GM15510 (cell line): ENCODE results near the gene TUBB3.

Experiments
- POLR2A ChIP-seq: IDR thresholded peaks from 3 replicates; pipeline ENCODE4 v1.6.1; 2011; ENCODE audit warnings: borderline replicate concordance; ENCODE audit not compliant: insufficient read length; ENCODE audit errors: extremely low read depth

The TUBB3 gene

DNA sequence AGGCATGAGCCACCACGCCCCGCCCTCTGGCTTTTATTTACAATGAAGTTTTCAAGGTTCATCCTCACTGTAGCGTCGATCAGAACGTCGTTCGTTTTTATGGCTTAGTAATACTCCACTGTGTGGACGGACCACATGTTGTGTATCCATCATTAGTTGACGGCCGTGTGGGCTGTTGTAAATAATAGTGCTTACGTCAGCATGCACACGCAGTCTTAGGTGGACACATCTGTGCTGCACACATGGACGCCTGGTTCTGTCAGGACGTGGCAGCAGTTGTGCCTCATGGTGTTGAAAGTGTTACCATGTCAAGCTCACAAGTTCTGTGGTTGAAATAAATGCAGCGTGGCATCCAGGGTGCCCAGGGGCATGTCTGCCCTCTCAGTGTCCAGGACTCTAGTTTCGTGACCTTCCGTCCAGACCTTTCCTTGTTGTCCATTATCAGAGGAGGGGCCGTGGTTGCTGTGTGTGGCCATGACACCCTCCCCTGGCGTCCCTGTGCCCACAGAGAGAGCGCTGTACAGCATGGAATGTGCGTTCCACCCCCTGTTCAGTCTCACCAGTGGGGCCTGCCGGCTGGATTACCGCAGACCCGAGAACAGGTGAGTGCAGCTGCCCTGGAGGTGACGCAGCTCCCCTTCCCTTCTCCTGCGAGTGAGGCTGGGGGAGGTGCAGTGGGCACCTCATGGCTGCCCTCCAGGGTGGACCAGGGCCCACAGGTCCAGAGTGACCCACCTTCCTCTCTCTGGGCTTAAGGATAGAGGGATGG is 27.5 kb upstream of the TUBB3 start:
- no peak for TF ChIP-seq POLR2A

DNA sequence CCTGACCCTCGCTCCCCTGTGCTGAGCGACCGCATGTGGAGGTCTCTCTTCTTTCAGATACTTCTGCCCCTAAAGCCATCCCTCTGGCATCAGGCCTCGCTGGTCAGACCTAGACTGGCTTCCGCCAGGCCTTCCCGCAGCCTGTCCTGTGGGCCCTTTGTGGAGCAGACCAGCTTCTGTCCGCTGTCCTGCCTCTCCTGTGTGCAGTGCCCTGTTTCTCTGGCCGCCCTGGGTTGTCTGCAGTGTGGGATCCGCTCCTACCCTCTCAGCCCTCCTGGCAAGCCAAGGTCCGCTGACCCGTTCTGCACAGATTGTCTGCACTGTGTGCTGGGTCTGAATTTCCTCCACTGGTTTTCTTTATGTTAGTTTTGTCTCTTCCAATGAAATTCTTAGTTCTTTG is 25.9 kb upstream of the TUBB3 start:
- no peak for TF ChIP-seq POLR2A

DNA sequence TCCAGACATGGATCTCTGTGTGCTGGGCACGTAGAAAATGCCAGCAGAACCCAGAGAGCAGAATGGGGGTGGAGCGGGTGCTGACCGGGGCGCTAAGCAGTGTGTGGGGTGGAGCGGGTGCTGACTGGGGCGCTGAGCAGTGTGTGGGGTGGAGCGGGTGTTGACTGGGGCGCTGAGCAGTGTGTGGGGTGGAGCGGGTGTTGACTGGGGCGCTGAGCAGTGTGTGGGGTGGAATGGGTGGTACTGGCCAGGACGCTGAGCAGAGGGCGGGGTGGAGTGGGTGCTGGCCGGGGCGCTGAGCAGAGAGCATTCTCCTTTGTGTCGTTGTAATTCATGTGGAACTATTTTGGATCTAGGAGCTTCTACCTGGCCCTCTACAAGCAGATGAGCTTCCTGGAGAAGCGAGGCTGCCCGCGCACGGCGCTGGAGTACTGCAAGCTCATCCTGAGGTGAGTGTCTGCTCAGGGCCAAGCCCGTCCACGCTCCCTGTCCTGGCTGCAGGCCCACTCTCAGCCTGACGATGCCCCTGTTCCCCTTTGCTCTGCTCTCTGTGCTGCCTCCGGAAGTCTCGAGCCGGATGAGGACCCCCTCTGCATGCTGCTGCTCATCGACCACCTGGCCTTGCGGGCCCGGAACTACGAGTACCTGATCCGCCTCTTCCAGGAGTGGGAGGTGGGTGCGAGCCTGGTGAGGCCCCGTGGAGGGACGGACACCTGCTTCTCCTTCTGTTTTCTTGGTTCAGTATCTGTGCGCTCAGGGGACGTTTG is 24.8 kb upstream of the TUBB3 start:
- no peak for TF ChIP-seq POLR2A

DNA sequence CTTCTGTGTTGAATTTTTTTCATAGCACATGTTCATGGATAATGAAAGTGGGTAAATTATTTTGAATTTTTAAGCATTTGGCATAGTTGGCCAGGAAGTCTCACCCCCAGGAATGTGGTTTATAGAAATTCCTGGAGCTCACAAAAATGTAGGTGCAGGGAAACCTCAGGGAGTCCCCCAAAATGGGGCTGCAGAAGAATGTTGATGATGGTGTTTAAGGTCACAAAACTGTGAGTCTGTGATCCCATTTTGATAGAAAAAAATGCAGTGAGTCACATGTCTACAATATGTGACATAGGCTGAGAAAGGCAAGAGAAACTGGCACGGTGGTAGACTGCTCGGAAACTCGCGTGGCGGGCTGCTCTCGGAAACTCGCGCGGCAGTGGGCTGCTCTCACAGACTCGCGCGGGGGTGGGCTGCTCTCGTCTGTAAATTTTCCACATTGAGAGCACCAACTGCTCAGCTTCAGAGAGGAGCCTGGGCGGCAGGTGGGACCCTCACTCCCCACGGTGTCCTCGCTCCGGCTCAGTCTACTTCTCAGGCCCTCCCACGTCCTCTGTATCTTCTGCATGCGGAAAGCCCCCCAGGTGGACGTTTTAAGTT is 23.2 kb upstream of the TUBB3 start:
- TF ChIP-seq POLR2A = no peak

DNA sequence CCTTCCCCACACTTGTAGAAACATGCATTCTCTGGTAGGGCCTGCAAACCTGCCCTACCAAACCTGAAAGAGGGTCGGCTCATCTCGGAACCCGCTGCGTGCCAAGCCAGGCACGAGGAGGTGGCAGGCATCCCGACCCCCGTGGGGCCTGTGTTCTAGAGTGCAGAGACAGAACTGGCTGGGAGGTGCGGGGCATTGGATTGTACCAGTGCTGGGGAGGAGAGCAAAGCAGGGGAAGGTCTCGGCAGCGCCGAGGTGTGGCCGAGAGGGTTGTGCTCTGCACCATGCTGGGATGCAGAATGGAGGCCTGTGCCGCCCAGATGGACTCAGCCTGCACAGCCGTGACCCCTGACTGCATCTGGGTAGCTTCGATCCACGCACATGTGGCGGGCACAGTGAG is 22.3 kb upstream of the TUBB3 start:
- no peak for TF ChIP-seq POLR2A

DNA sequence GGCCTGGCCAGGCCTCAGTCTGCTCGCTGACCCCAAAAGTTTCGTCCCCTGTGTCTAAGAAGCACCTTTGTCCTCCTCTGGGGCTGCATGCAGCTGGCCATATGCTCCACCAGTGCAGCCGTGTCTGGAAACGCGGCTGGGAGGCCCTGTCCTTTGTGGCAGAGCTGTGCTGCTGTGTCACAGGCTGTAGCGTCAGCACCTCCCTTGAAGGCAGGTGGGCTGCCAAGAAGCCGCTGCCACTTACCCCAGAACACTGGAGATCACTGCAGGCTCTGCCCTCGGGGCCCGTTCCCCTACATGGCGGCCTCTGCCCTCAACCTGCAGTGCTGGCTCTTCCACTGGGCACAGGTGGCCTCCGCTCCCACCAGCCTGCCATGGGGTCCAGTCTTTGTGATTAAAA is 20.2 kb upstream of the TUBB3 start:
- no peak for TF ChIP-seq POLR2A

DNA sequence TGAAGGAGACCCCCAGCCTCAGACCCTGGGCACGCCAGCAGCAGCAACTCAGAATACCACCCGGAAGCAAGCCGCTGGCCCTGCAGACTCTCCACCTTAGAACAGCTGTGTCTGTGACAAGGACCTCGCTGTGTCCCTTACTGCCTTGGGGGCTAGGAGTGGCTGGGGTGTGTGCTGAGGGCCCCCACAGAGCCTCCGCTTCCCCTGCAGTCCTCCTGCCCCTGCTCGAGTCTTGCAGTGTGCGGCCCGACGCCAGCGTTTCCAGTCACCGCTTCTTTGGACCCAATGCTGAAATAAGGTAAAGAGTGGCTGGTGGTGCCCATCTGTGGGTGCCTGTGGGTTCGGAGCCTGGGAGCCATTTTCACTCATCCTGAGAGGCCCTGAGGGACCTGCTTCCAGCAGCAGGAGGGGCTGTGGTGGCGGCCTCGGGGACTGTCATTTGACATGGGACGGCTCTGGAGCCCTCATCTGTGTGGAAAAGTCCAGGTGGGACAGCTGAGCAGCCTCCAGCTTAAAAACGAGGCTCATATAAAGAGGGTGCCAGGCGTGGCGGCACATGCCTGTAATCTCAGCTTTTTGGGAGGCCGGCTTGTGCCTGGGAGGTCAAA is 19.1 kb upstream of the TUBB3 start:
- no peak for TF ChIP-seq POLR2A

DNA sequence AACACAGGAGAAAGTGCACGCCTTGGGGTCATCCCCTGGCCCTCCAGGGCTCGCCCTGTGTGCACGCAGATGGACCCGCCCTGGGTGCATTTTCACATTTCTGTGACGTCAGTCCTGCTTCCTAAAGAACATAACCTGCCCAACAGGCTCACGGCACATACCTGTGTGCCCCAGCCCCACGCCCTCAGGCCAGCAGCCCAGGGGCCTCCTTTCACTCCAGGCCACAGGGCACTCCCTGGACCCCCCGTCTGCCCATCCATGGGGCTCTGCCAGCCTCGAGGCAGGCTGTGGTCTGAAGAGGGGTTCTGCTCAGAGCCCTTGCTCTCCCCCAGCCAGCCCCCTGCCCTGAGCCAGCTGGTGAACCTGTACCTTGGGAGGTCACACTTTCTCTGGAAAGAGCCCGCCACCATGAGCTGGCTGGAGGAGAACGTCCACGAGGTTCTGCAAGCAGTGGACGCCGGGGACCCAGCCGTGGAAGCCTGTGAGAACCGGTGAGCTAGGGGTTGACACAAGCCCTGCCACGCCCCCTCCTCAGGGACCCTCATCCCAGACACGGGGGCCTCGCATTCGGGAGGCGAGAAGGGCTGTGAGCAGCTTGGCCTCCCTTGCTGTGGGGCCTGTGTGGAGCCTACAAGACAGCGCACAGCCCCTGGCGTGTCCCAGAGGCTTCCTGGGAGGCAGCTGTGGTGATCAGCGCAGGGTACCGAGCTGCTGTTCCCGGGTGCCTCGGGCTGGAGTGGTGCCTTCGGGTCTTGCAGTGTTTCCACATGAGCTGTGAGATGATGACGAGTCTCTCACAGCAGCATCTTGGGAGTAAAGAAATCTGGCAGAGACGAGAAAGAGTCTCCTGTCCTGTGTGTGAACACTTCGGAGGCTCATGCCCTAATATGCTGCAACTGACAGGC is 18.3 kb upstream of the TUBB3 start:
- TF ChIP-seq POLR2A = no peak

DNA sequence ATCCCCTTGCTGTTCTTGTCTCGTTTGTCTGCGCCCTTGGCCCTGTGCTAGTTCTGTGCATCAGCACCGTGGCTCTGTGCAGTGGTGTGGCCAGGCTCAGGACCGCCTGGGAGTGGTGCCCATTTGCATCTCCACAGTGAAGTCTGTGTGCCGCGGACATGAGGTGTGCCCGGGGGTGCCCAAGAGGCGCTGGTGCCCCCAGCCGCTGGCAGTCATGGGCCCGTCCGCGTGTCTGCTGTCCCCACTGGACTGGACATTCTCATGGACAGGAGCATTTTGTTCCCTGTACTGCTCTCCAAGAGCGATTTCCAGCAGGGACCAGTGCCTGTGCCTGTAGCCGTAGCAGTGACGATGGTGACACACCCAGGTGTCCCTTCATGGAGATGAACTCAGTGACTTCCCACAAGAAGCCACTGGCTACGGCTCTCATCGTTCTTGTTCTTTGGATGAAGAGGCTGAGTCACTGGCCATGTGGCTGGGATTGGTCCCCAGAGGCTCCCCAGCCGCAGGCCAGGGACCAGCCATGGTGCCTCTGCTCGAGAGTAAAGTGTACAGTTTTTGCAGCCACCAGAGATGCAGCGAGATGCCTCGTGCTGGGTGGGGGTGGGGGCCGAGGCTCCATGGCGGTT is 17.5 kb upstream of the TUBB3 start:
- no peak for TF ChIP-seq POLR2A

DNA sequence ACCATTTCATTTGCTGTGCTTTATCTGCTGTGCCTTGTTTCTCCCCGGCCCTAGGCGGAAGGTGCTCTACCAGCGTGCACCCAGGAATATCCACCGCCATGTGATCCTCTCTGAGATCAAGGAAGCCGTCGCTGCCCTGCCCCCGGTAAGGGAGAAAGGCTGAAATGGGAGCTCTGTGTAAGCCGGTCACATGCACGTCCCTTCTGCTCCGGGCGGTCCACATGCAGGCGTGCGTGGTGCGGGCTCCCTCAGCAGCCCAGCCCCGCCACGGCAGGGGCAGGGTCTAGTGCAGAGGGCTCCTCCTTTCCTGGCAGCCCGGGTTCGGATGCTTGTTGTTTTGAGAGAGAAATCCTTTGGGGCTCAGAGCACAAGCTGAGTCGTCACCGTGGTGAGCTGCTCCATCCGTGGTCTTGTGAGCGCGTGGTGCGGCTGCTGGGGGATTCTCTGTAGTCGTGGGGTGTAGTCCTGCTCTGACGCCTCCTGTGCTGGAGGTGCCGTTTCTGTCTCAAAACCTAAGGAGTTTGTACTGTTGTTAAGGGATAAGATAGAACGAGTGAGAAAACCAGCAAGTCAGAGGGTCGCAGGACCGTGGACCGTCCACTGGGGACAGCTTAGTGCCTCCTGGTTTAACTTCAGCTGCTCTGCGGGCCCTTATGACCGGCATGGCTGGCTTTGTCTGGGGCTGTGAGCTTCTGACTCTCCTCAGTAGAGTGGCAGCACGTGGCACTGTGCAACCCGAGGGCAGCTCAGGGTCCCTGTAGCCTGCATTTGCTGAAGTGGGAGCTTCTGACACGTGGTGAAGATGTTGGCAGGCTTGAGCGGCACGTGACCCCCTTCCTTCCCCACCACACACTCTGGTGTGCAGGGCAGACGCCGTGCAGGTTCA is 16.8 kb upstream of the TUBB3 start:
- TF ChIP-seq POLR2A = no peak

DNA sequence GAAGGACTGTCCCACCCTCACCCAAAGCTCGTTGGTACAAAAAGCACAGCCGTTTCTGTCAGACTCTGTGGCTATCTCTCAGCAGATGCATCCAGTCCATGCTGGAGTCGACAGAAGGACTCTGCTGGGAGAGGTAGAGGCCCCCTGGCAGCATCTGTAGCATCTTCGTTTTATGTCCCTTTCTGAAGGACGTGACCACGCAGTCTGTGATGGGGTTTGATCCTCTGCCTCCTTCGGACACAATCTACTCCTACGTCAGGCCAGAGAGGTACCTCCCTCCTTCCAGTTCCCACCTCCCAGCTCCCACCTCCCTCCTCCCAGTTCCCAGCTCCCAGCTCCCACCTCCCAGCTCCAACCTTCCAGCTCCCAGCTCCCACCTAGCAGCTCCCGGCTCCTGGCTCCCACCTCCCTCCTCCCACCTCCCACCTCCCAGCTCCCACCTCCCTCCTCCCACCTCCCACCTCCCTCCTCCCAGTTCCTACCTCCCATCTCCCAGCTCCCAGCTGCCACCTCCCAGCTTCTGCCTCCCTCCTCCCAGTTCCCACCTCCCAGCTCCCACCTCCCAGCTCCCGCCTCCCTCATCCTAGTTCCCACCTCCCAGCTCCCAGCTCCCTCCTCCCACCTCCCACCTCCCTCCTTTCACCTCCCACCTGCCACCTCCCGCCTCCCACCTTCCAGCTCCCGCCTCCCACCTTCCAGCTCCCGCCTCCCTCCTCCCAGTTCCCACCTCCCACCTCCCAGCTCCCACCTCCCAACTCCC is 15.9 kb upstream of the TUBB3 start:
- no peak for TF ChIP-seq POLR2A

DNA sequence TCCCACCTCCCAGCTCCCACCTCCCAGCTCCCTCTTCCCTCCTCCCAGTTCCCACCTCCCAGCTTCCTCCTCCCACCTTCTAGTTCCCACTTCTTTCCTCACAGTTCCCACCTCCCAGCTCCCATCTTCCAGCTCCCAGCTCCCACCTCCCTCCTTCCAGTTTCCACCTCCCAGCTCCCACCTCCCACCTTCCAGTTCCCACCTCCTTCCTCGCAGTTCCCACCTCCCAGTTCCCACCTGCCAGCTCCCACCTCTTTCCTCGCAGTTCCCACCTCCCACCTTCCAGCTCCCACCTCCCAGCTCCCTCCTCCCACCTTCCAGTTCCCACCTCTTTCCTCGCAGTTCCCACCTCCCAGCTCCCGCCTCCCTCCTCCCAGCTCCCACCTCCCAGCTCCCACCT is 14.9 kb upstream of the TUBB3 start:
- no peak for TF ChIP-seq POLR2A
